H9 (cell line): ENCODE measurements around the gene SLC23A1. TPM values are rescaled to one million over a fixed set of nuclear protein-coding genes. Genes with fewer than 3 reads are reported as not detected.

ENCODE experiments used
- DNase-seq: peaks from one replicate; pipeline ENCODE4 v3.0.0-alpha.2; 2017
- H2AFZ ChIP-seq: one replicate; pipeline ENCODE4 v1.6.1; 2013; ENCODE audit warnings: mild to moderate bottlenecking, low read length, control low read depth, moderate library complexity
- H2AK5ac ChIP-seq: 2 replicates; pipeline ENCODE4 v1.6.1; 2013; ENCODE audit warnings: low read length, control low read depth, mixed read lengths; ENCODE audit not compliant: insufficient read length
- H2BK120ac ChIP-seq: one replicate; pipeline ENCODE4 v1.6.1; 2013; ENCODE audit warnings: low read depth, mild to moderate bottlenecking, low read length, control low read depth, inconsistent platforms; ENCODE audit not compliant: poor library complexity, severe bottlenecking
- H2BK12ac ChIP-seq: 2 replicates; pipeline ENCODE4 v1.6.1; 2013; ENCODE audit warnings: low read length, control low read depth, mixed read lengths, low read depth; ENCODE audit not compliant: insufficient read length
- H2BK15ac ChIP-seq: 2 replicates; pipeline ENCODE4 v1.6.1; 2013; ENCODE audit warnings: low read depth, low read length, control low read depth
- H2BK20ac ChIP-seq: one replicate; pipeline ENCODE4 v1.6.1; 2013; ENCODE audit warnings: low read depth, mild to moderate bottlenecking, low read length, control low read depth, inconsistent platforms; ENCODE audit not compliant: poor library complexity, severe bottlenecking
- H2BK5ac ChIP-seq: 2 replicates; pipeline ENCODE4 v1.6.1; 2013; ENCODE audit warnings: low read length, control low read depth, mixed read lengths; ENCODE audit not compliant: insufficient read length
- H3K14ac ChIP-seq: 2 replicates; pipeline ENCODE4 v1.6.1; 2013; ENCODE audit warnings: low read length, control low read depth; ENCODE audit not compliant: insufficient read depth
- H3K18ac ChIP-seq: 2 replicates; pipeline ENCODE4 v1.6.1; 2013; ENCODE audit warnings: low read depth, mild to moderate bottlenecking, mixed read lengths, low read length, control low read depth; ENCODE audit not compliant: insufficient read length
- H3K23ac ChIP-seq: 2 replicates; pipeline ENCODE4 v1.6.1; 2013; ENCODE audit warnings: low read length, control low read depth, mixed read lengths, low read depth; ENCODE audit not compliant: insufficient read length
- H3K23me2 ChIP-seq: 2 replicates; pipeline ENCODE4 v1.6.1; 2013; ENCODE audit warnings: low read depth, mild to moderate bottlenecking, mixed read lengths, low read length, control low read depth; ENCODE audit not compliant: insufficient read length, poor library complexity, severe bottlenecking
- H3K27ac ChIP-seq: 2 replicates; pipeline ENCODE4 v1.5.1; 2013; ENCODE audit warnings: low read length, control low read depth, mixed read lengths, low read depth; ENCODE audit not compliant: insufficient read length
- H3K27me3 ChIP-seq: 2 replicates; pipeline ENCODE4 v1.6.1; 2013; ENCODE audit warnings: low read length, control low read depth, inconsistent platforms; ENCODE audit not compliant: insufficient read depth
- H3K4ac ChIP-seq: 2 replicates; pipeline ENCODE4 v1.6.1; 2013; ENCODE audit warnings: low read depth, mild to moderate bottlenecking, control low read depth, inconsistent platforms, low read length, moderate library complexity
- H3K4me1 ChIP-seq: 2 replicates; pipeline ENCODE4 v1.6.1; 2013; ENCODE audit warnings: low read length, control low read depth, inconsistent platforms; ENCODE audit not compliant: insufficient read depth
- H3K4me2 ChIP-seq: 2 replicates; pipeline ENCODE4 v1.6.1; 2013; ENCODE audit warnings: low read length, control low read depth, mixed read lengths; ENCODE audit not compliant: insufficient read length, insufficient read depth
- H3K56ac ChIP-seq: 2 replicates; pipeline ENCODE4 v1.6.1; 2013; ENCODE audit warnings: low read depth, mild to moderate bottlenecking, mixed read lengths, low read length, control low read depth; ENCODE audit not compliant: insufficient read length
- H3K79me1 ChIP-seq: 2 replicates; pipeline ENCODE4 v1.6.1; 2013; ENCODE audit warnings: low read depth, mild to moderate bottlenecking, moderate library complexity, low read length, control low read depth, inconsistent platforms; ENCODE audit not compliant: insufficient read depth, poor library complexity, severe bottlenecking
- H3K79me2 ChIP-seq: 2 replicates; pipeline ENCODE4 v1.6.1; 2013; ENCODE audit warnings: low read length, control low read depth, inconsistent platforms; ENCODE audit not compliant: insufficient read depth
- H3K9ac ChIP-seq: 2 replicates; pipeline ENCODE4 v1.6.1; 2013; ENCODE audit warnings: low read length, control low read depth, mixed read lengths; ENCODE audit not compliant: insufficient read length; ENCODE audit errors: extremely low read depth
- H3K9me3 ChIP-seq: one replicate; pipeline ENCODE4 v1.6.1; 2013; ENCODE audit warnings: low read depth, low read length, inconsistent platforms; ENCODE audit not compliant: control insufficient read depth
- H3T11ph ChIP-seq: one replicate; pipeline ENCODE4 v1.6.1; 2013; ENCODE audit warnings: mild to moderate bottlenecking, low read length, control low read depth, inconsistent platforms
- H4K20me1 ChIP-seq: one replicate; pipeline ENCODE4 v1.6.1; 2013; ENCODE audit not compliant: control insufficient read depth, insufficient read length, insufficient read depth
- H4K5ac ChIP-seq: 2 replicates; pipeline ENCODE4 v1.6.1; 2013; ENCODE audit warnings: low read depth, mild to moderate bottlenecking, mixed read lengths, low read length, control low read depth; ENCODE audit not compliant: insufficient read length
- H4K8ac ChIP-seq: replicated peaks from 2 replicates; pipeline ENCODE4 v1.6.1; 2013; ENCODE audit warnings: low read length, control low read depth, mixed read lengths, low read depth; ENCODE audit not compliant: insufficient read length
- H4K91ac ChIP-seq: 2 replicates; pipeline ENCODE4 v1.6.1; 2013; ENCODE audit warnings: low read depth, mild to moderate bottlenecking, moderate library complexity, mixed read lengths, low read length, control low read depth; ENCODE audit not compliant: insufficient read length
- H3K27ac Mint-ChIP-seq, 3 experiments: 2 replicates in 2 of 3; 3 replicates in 1 of 3; pipeline ENCODE4 v1.8.0; 2020 to 2021; ENCODE audit warnings: mixed read lengths in 3 of 3, mild to moderate bottlenecking in 1 of 3, moderate library complexity in 1 of 3
- H3K27me3 Mint-ChIP-seq: 2 replicates; pipeline ENCODE4 v1.8.0; 2021; ENCODE audit warnings: low read depth, mild to moderate bottlenecking, moderate library complexity, mixed read lengths
- H3K36me3 Mint-ChIP-seq, 3 experiments: 2 replicates in 2 of 3; 3 replicates in 1 of 3; pipeline ENCODE4 v1.8.0; 2020 to 2021; ENCODE audit warnings: low read depth in 3 of 3, mixed read lengths in 3 of 3; ENCODE audit not compliant: insufficient read depth in 1 of 3
- H3K4me1 Mint-ChIP-seq, 2 experiments: 2 replicates each; pipeline ENCODE4 v1.8.0; 2020; ENCODE audit warnings: mixed read lengths in 2 of 2
- H3K4me3 Mint-ChIP-seq, 2 experiments: 2 replicates in 1 of 2; 3 replicates in 1 of 2; pipeline ENCODE4 v1.8.0; 2020 to 2021; ENCODE audit warnings: mild to moderate bottlenecking in 2 of 2, mixed read lengths in 2 of 2, moderate library complexity in 1 of 2
- H3K9me3 Mint-ChIP-seq, 2 experiments: 2 replicates in 1 of 2; 3 replicates in 1 of 2; pipeline ENCODE4 v1.8.0; 2020; ENCODE audit warnings: mild to moderate bottlenecking in 2 of 2, mixed read lengths in 2 of 2, moderate library complexity in 1 of 2
- WGBS: extraction: QIAGEN DNeasy Blood & Tissue Kit; methylation state at CpG from one replicate; pipeline ENCODE4 v1.1.7; 2013; ENCODE audit warnings: missing lambda C conversion rate, low lambda C conversion rate, mixed read lengths; ENCODE audit not compliant: insufficient read length; ENCODE audit errors: extremely low coverage; 5-methylcytosine and 5-hydroxymethylcytosine counted together
- total RNA-seq: library from RNA; stranded (reverse); gene quantifications from 2 replicates; pipeline ENCODE4 v1.2.1, GENCODE V29; 2021
- TF ChIP-seq, protein P1 (sequence below): fragments of 200-600 bp; sonication (generic); conservative IDR thresholded peaks from 3 replicates; pipeline ENCODE4 v1.8.0; 2021; ENCODE audit warnings: antibody characterized with exemption, mild to moderate bottlenecking

Gene SLC23A1
- total RNA-seq, 1 experiment from 2014 or later = not detected

DNA sequence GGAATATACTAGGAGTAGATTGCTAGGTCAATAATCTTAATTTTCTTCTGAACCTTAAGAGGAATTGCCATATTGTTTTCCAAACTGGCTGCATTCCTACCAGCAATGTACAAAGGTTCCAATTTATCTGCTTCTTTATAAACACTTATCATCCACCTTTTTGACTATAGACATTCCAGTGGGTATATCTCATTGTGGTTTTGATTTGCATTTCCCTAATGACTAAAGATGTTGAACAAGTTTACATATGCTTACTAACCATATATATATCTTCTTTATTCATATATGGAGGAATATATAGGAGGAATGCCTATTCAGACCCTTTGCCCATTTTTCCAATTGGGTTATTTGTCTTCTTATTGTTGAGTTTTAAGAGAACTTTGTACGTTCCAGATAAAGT, 48.6 kb upstream of the SLC23A1 start:
- H2BK120ac ChIP-seq = no peak overlapping the region
- Mint-ChIP-seq H3K9me3 (no peaks in the 10 kb centered on the region), H3K4me3 (no peak overlapping the region), H3K36me3 (peaks cover 8 to 50% (median 24%) of the 10 kb centered on the region in 3 experiments; a peak in 6 of 7 replicates), H3K27ac (no peak overlapping the region), H3K4me1 (no peaks in the 10 kb centered on the region), H3K27me3 (no peaks in the 10 kb centered on the region)
- DNase-seq = no peak
- no peak overlapping the region for H3K18ac ChIP-seq
- no peak overlapping the region for H4K91ac ChIP-seq
- H3K9me3 ChIP-seq = no peaks in the 10 kb centered on the region
- H3K23ac ChIP-seq = no peak overlapping the region
- no peak overlapping the region for H2BK20ac ChIP-seq
- H4K5ac ChIP-seq = no peak overlapping the region
- WGBS = no CpG with 5 or more reads among the region's 1 CpG
- H3K79me1 ChIP-seq = no peaks in the 10 kb centered on the region
- H3K14ac ChIP-seq = no peak overlapping the region
- no peak overlapping the region for H3K4ac ChIP-seq
- H2BK12ac ChIP-seq = no peak overlapping the region
- no peak overlapping the region for H2AK5ac ChIP-seq
- H3K23me2 ChIP-seq = no peaks in the 10 kb centered on the region
- no peaks in the 10 kb centered on the region for H3K79me2 ChIP-seq
- H3K9ac ChIP-seq = no peak overlapping the region
- H3K27ac ChIP-seq = no peak overlapping the region
- no peak overlapping the region for H3K56ac ChIP-seq
- no peak overlapping the region for H2BK15ac ChIP-seq
- H4K20me1 ChIP-seq = no peaks in the 10 kb centered on the region
- no peaks in the 10 kb centered on the region for H3K27me3 ChIP-seq
- H3K4me1 ChIP-seq = no peaks in the 10 kb centered on the region
- TF ChIP-seq, protein P1, sequence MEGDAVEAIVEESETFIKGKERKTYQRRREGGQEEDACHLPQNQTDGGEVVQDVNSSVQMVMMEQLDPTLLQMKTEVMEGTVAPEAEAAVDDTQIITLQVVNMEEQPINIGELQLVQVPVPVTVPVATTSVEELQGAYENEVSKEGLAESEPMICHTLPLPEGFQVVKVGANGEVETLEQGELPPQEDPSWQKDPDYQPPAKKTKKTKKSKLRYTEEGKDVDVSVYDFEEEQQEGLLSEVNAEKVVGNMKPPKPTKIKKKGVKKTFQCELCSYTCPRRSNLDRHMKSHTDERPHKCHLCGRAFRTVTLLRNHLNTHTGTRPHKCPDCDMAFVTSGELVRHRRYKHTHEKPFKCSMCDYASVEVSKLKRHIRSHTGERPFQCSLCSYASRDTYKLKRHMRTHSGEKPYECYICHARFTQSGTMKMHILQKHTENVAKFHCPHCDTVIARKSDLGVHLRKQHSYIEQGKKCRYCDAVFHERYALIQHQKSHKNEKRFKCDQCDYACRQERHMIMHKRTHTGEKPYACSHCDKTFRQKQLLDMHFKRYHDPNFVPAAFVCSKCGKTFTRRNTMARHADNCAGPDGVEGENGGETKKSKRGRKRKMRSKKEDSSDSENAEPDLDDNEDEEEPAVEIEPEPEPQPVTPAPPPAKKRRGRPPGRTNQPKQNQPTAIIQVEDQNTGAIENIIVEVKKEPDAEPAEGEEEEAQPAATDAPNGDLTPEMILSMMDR = no peak
- no peak overlapping the region for H3T11ph ChIP-seq
- H4K8ac ChIP-seq = no peak overlapping the region
- H2BK5ac ChIP-seq = no peak overlapping the region
- no peak overlapping the region for H3K4me2 ChIP-seq
- H2AFZ ChIP-seq = no peak overlapping the region
